Heart right ventricle (tissue), 16 donors: ENCODE measurements around the gene MRM1. TPM values are rescaled to one million over a fixed set of nuclear protein-coding genes. Genes with fewer than 3 reads are reported as not detected.

Experiments used
- ATAC-seq, 8 donors: fragments of 200-7000 bp; cut with Tn5 transposase; one replicate each; pipeline ENCODE4 v1.9.1; 2020; ENCODE audit warnings: mild to moderate bottlenecking in 8 of 8, moderate library complexity in 8 of 8, moderate number of reproducible peaks in 1 of 8
- DNase-seq, 2 donors: peaks; one replicate each; pipeline ENCODE4 v3.0.0-alpha.2; 2020
- H3K27ac ChIP-seq, 10 donors: fragments of 200-600 bp; sonication (generic) in 2 of 10; one replicate each; pipeline versions ENCODE4 v1.5.0 to v1.8.0; 2020 to 2022; ENCODE audit warnings: mild to moderate bottlenecking in 3 of 10
- H3K27me3 ChIP-seq, 7 donors: fragments of 200-600 bp; one replicate each; pipeline ENCODE4 v1.8.0; 2021 to 2022; ENCODE audit warnings: mild to moderate bottlenecking in 2 of 7
- H3K36me3 ChIP-seq, 9 donors: fragments of 200-600 bp; sonication (generic) in 1 of 9; one replicate each; pipeline versions ENCODE4 v1.5.0 to v1.8.0; 2020 to 2022; ENCODE audit warnings: mild to moderate bottlenecking in 2 of 9
- H3K4me1 ChIP-seq, 9 donors: fragments of 200-600 bp; sonication (generic) in 1 of 9; one replicate each; pipeline versions ENCODE4 v1.5.0 to v1.8.0; 2020 to 2022; ENCODE audit warnings: mild to moderate bottlenecking in 4 of 9
- H3K4me3 ChIP-seq, 10 donors: fragments of 200-600 bp; sonication (generic) in 2 of 10; one replicate each; pipeline versions ENCODE4 v1.5.0 to v1.8.0; 2020 to 2022; ENCODE audit warnings: mild to moderate bottlenecking in 7 of 10, moderate library complexity in 2 of 10
- H3K9me3 ChIP-seq, 11 donors: fragments of 200-600 bp in 10 of 11; sonication (generic) in 2 of 11; one replicate each; pipeline versions ENCODE4 v1.5.0 to v1.8.0; 2013 to 2022; ENCODE audit warnings: mild to moderate bottlenecking in 2 of 11, control low read depth in 1 of 11, moderate library complexity in 1 of 11
- CTCF ChIP-seq, 9 donors: fragments of 200-600 bp; sonication (generic) in 2 of 9; IDR thresholded peaks; one replicate each; pipeline versions ENCODE4 v1.5.0 to v1.8.0; 2021 to 2022; ENCODE audit warnings: antibody characterized with exemption in 9 of 9, mild to moderate bottlenecking in 5 of 9, moderate library complexity in 1 of 9
- WGBS, 2 donors: extraction: QIAGEN DNeasy Blood & Tissue Kit; methylation state at CpG; one replicate each; pipeline ENCODE4 v1.1.7; 2013; ENCODE audit warnings: inconsistent platforms in 1 of 2; 5-methylcytosine and 5-hydroxymethylcytosine counted together
- intact Hi-C, 10 donors: fragments of 100-400 bp; cut with DNase I; formaldehyde crosslinking; loops; one replicate each; pipeline versions ENCODE4 v1.11.1 to v1.14.2; 2022
- polyA plus RNA-seq, 2 donors: library from polyadenylated mRNA; stranded (reverse); fragments of 200-250 nt; gene quantifications; one replicate each; pipeline ENCODE4 v1.2.3, GENCODE V29; 2013
- total RNA-seq, 10 donors: library from RNA; stranded (reverse); fragmentation: NEBNext Ultra II Directional in 3 of 10; extraction: Animal tissue kit (Norgen Biotek cat#: 25700) in 3 of 10; gene quantifications; one replicate each; pipeline versions ENCODE4 v1.2.1 to v1.2.4, GENCODE V29; 2021 to 2023
- donor health status: Arrhythmogenic right ventricular cardiomyopathy.
- donor health status: ischemic (EF 13 %, LVEDD 7.1; RV severe dilation, severe dysfunction).
- donor health status: healthy with polysubstance abuse.
- donor health status: DM: no; HTN: yes; CAD: no.
- donor health status: DM: no; HTN: no; CAD: no.
- donor health status: ischemic (EF 25% LVEDD 6.9; RV normal size, moderate dysfunction).
- donor health status: ischemic (EF 25% LVEDD 5.7; RV mildly dilated, moderate dysfunction).
- donor health status: healthy.
- donor health status: DM: yes; HTN: yes; CAD: no.
- donor health status: Ischemic cardiomyopathy.
- donor health status: ischemic (EF 35%, LVEDD 5.7; RV mildly dilated, moderate dysfunction).
- donor health status: nonischemic (EF 11% LVEDD 7.7; RV severe dilation, severe dysfunction).
- donor health status: DM: yes; HTN: yes; CAD: no.
- donor health status: PGD.
- donor health status: ischemic (EF 29% LVEDD 5.4; RV normal size, mild dysfunction).
- donor health status: nonischemic (EF 23%, LVEDD 6.1; RV moderate dilation, normal function).

MRM1 gene
- total and polyA plus RNA-seq, 12 donors = 5.5 to 10.3 (median 7.3) TPM

GRCh38 chr17:36643086-36643685, 41.8 kb downstream of the MRM1 start:
- no peak for TF ChIP-seq CTCF (IDR thresholded peaks at IDR 0.05)
- 72 to 74% methylated on average over 3 of the region's 3 CpGs for WGBS, 2 donors
- H3K4me1 ChIP-seq = peaks cover 5 to 20% (median 13%) of the 10 kb centered on the region in 9 donors
- H3K27ac ChIP-seq = no peak overlapping the region
- DNase-seq (no peak), ATAC-seq (no peak)
- intact Hi-C loops = loop anchor here in 1 of 10 donors (5.0 kb wide), 1 partner anchor 1741 kb away; no protein-coding TSS in a partner anchor
- H3K27me3 ChIP-seq = peaks cover 0 to 100% (median 96%) of the 10 kb centered on the region in 7 donors
- no peaks in the 10 kb centered on the region for H3K9me3 ChIP-seq
- H3K4me3 ChIP-seq = no peak overlapping the region
- no peaks in the 10 kb centered on the region for H3K36me3 ChIP-seq

GRCh38 chr17:36645422-36645821, 44.0 kb downstream of the MRM1 start:
- ATAC-seq (no peak), DNase-seq (no peak)
- no peak for TF ChIP-seq CTCF (IDR thresholded peaks at IDR 0.05)
- Histone ChIP-seq H3K36me3 (no peaks in the 10 kb centered on the region), H3K27ac (no peak overlapping the region), H3K4me3 (no peak overlapping the region), H3K4me1 (peaks cover 5 to 20% (median 13%) of the 10 kb centered on the region in 9 donors), H3K27me3 (peaks cover 0 to 94% (median 78%) of the 10 kb centered on the region in 7 donors), H3K9me3 (no peaks in the 10 kb centered on the region)
- intact Hi-C loops = no loop called here
- WGBS, 2 donors = 32 to 54% methylated on average over 3 of the region's 3 CpGs

- ATAC-seq (no peak), DNase-seq (no peak)
- H3K27ac ChIP-seq = no peak overlapping the region
- no peak overlapping the region for H3K4me3 ChIP-seq
- no peaks in the 10 kb centered on the region for H3K36me3 ChIP-seq
- peaks cover 0 to 92% (median 75%) of the 10 kb centered on the region in 7 donors for H3K27me3 ChIP-seq
- 19 to 20% methylated on average over 4 of the region's 4 CpGs for WGBS, 2 donors
- peaks cover 0 to 4% (median 0%) of the 10 kb centered on the region in 9 donors for H3K4me1 ChIP-seq
- no peak for TF ChIP-seq CTCF (IDR thresholded peaks at IDR 0.05)
- intact Hi-C loops = no loop called here
- no peaks in the 10 kb centered on the region for H3K9me3 ChIP-seq
Observed at GRCh38 chr17:36647636-36648035, 46.3 kb downstream of the MRM1 start.

GRCh38 chr17:36650096-36650775, 48.9 kb downstream of the MRM1 start:
- 36 to 39% methylated on average over 9 of the region's 9 CpGs for WGBS, 2 donors
- DNase-seq (no peak), ATAC-seq (no peak)
- no peaks in the 10 kb centered on the region for H3K36me3 ChIP-seq
- intact Hi-C loops = no loop called here
- TF ChIP-seq CTCF (IDR thresholded peaks at IDR 0.05) = no peak
- no peaks in the 10 kb centered on the region for H3K9me3 ChIP-seq
- H3K27me3 ChIP-seq = peaks cover 0 to 88% (median 72%) of the 10 kb centered on the region in 7 donors
- H3K27ac ChIP-seq = no peak overlapping the region
- no peaks in the 10 kb centered on the region for H3K4me1 ChIP-seq
- H3K4me3 ChIP-seq = no peak overlapping the region
